DMS153 treated with DMSO at 0.1 percent for 48 hours (cell line): ENCODE results near the gene SORCS2.

Experiments used
- DNase-seq: peaks from one replicate; lab custom pipeline; 2025; ENCODE audit not compliant: unreplicated experiment; lab: John Stamatoyannopoulos, UW

The SORCS2 gene

GRCh38 chr4:7402526-7402925 lies 210.2 kb downstream of the SORCS2 start:
- DNase-seq, result no peak

- no peak for DNase-seq
These were observed 210.7 kb downstream of the SORCS2 start for GRCh38 chr4:7403001-7403400.

GRCh38 chr4:7408166-7408565 lies 215.8 kb downstream of the SORCS2 start:
- DNase-seq, result no peak

- DNase-seq, result no peak
These were observed 218.1 kb downstream of the SORCS2 start for GRCh38 chr4:7410446-7410845.

GRCh38 chr4:7411491-7411890 lies 219.2 kb downstream of the SORCS2 start:
- no peak for DNase-seq

- no peak for DNase-seq
These were observed 219.7 kb downstream of the SORCS2 start for GRCh38 chr4:7411896-7412553.

- no peak for DNase-seq
These were observed 220.2 kb downstream of the SORCS2 start for GRCh38 chr4:7412554-7412912.

GRCh38 chr4:7414046-7414445 lies 221.7 kb downstream of the SORCS2 start:
- no peak for DNase-seq

- no peak for DNase-seq
These were observed 222.6 kb downstream of the SORCS2 start for GRCh38 chr4:7414736-7415510.

GRCh38 chr4:7415927-7416686 lies 223.8 kb downstream of the SORCS2 start:
- DNase-seq, result no peak

- DNase-seq, result no peak
These were observed 224.6 kb downstream of the SORCS2 start for GRCh38 chr4:7416745-7417432.

GRCh38 chr4:7417639-7418038 lies 225.3 kb downstream of the SORCS2 start:
- no peak for DNase-seq

- DNase-seq, result no peak
These were observed 226.0 kb downstream of the SORCS2 start for GRCh38 chr4:7418131-7418943.

- no peak for DNase-seq
These were observed 227.8 kb downstream of the SORCS2 start for GRCh38 chr4:7419961-7420660.

GRCh38 chr4:7420661-7421040 lies 228.3 kb downstream of the SORCS2 start:
- DNase-seq, result no peak

- no peak for DNase-seq
These were observed 229.2 kb downstream of the SORCS2 start for GRCh38 chr4:7421356-7422150.

GRCh38 chr4:7422151-7422897 lies 230.0 kb downstream of the SORCS2 start:
- no peak for DNase-seq

GRCh38 chr4:7422898-7423180 lies 230.5 kb downstream of the SORCS2 start:
- no peak for DNase-seq

- DNase-seq, result no peak
These were observed 231.1 kb downstream of the SORCS2 start for GRCh38 chr4:7423391-7423790.
